ENCODE results near the gene TMBIM4. TPM values are rescaled to one million over a fixed set of nuclear protein-coding genes. Genes with fewer than 3 reads are reported as not detected.
A peak's percentile ranks its signal among the peaks of the same experiment; 100 is the strongest.

TMBIM4 gene
- polyA plus RNA-seq, 1 of the 3 experiments (the other 2 are of a cell fraction): 68.5 TPM

GRCh38 chr12:66129934-66130266 is 39.9 kb downstream of the TMBIM4 start:
- Histone ChIP-seq H3K4me3 (ENCODE audit: low read depth in 2 of 2, low read length in 1 of 2) (peak overlapping the region; percentile 90 to 99), H3K36me3 (replicated peaks in 1 of 2; ENCODE audit: control insufficient read depth in 1 of 2, insufficient read depth in 2 of 2, low read length in 1 of 2) (peaks cover 28 to 36% of the 10 kb centered on the region in 2 experiments), H3K4me1 (ENCODE audit: control insufficient read depth in 1 of 2, insufficient read depth in 2 of 2, low read depth in 1 of 2, low read length in 1 of 2) (peaks cover 6 to 16% of the 10 kb centered on the region in 2 experiments; a peak in 3 of 4 replicates), H3K9me3 (no peaks in the 10 kb centered on the region), H3K9me2 (no peaks in the 10 kb centered on the region), H3K79me2 (ENCODE audit: insufficient read depth) (peaks cover 69% of the 10 kb centered on the region), H4K20me1 (ENCODE audit: insufficient read depth) (no peaks in the 10 kb centered on the region), H2AFZ (ENCODE audit: low read depth) (no peak overlapping the region), H3F3A (replicated peaks; ENCODE audit: insufficient read depth) (peaks cover 14% of the 10 kb centered on the region), H3K27ac (ENCODE audit: low read depth in 2 of 2, low read length in 1 of 2) (peak overlapping the region; percentile 51 to 65; a peak in 2 of 4 replicates), H3K27me3 (ENCODE audit: insufficient read depth) (no peaks in the 10 kb centered on the region), H3K4me2 (peak overlapping the region; percentile 88), H3K9ac (peak overlapping the region; percentile 79)
- POLR2A ChIA-PET: interaction anchor here (2.2 kb wide), 1 partner anchor 40 kb away, joined by 21 read pairs; the partner anchor contains the start of gene TMBIM4
- CTCF ChIA-PET: interaction anchor here (3.1 kb wide), 1 partner anchor 15 kb away, joined by 12 read pairs; no protein-coding TSS in a partner anchor
- DNase-seq: peak; percentile 20
- WGBS (ENCODE audit: low lambda C conversion rate): under 1% methylated on average over 8 of the region's 8 CpGs
- TF ChIP-seq SIN3A (IDR thresholded peaks at IDR 0.05; ENCODE audit: borderline replicate concordance, low read depth, low read length) (no peak), USF2 (IDR thresholded peaks at IDR 0.05; ENCODE audit: borderline replicate concordance, low read depth, low read length) (no peak), GATA2 (CRISPR knock-in tag; IDR thresholded peaks at IDR 0.05) (no peak), MEF2A (IDR thresholded peaks at IDR 0.05; ENCODE audit: borderline replicate concordance, low read depth) (no peak), JUND (IDR thresholded peaks at IDR 0.05) (no peak), RFX5 (IDR thresholded peaks at IDR 0.05; ENCODE audit: low read length) (no peak), MXI1 (IDR thresholded peaks at IDR 0.05; ENCODE audit: low read depth, low read length) (no peak), RAD21 (IDR thresholded peaks at IDR 0.05; ENCODE audit: low read length) (no peak), IRF3 (IDR thresholded peaks at IDR 0.05; ENCODE audit: low read depth, low read length) (no peak), ZBTB33 (IDR thresholded peaks at IDR 0.05; ENCODE audit: borderline replicate concordance, low read depth) (no peak), EZH2phosphoT487 (IDR thresholded peaks at IDR 0.05; ENCODE audit: borderline replicate concordance, low read depth) (no peak), FOXM1 (IDR thresholded peaks at IDR 0.05; ENCODE audit: low read depth) (no peak), RXRA (IDR thresholded peaks at IDR 0.05; ENCODE audit: borderline replicate concordance, low read depth) (no peak), NFIC (IDR thresholded peaks at IDR 0.05; ENCODE audit: borderline replicate concordance) (no peak), FOSL2 (IDR thresholded peaks at IDR 0.05; ENCODE audit: borderline replicate concordance, low read depth) (no peak), PBX3 (IDR thresholded peaks at IDR 0.05) (no peak), REST (IDR thresholded peaks at IDR 0.05; ENCODE audit: low read depth, low read length) (no peak), TEAD4 (IDR thresholded peaks at IDR 0.05; ENCODE audit: borderline replicate concordance, insufficient read depth) (no peak)
